HG02885 (cell line): ENCODE data around the gene CSNK1E.

Source experiments
- ATAC-seq: cut with Tn5 transposase; IDR thresholded peaks from one replicate; pipeline ENCODE4 v1.9.1; 2021; ENCODE audit warnings: mild to moderate bottlenecking; ENCODE audit not compliant: unreplicated experiment, poor library complexity

The CSNK1E gene

GRCh38 chr22:38309614-38310517 lies 7.4 kb downstream of the CSNK1E start:
- no peak for ATAC-seq

- ATAC-seq, result no peak
Measured at GRCh38 chr22:38308791-38309498, 8.3 kb downstream of the CSNK1E start.

GRCh38 chr22:38305471-38306448 lies 11.5 kb downstream of the CSNK1E start:
- ATAC-seq, result peak; percentile 66

GRCh38 chr22:38304526-38304925 lies 12.7 kb downstream of the CSNK1E start:
- ATAC-seq, result no peak

GRCh38 chr22:38303974-38304373 lies 13.3 kb downstream of the CSNK1E start:
- ATAC-seq, result no peak

- no peak for ATAC-seq
Measured at GRCh38 chr22:38302906-38303305, 14.3 kb downstream of the CSNK1E start.

- no peak for ATAC-seq
Measured at GRCh38 chr22:38300946-38301345, 16.3 kb downstream of the CSNK1E start.

GRCh38 chr22:38300197-38300945 lies 16.9 kb downstream of the CSNK1E start:
- ATAC-seq, result no peak

GRCh38 chr22:38299770-38300102 lies 17.5 kb downstream of the CSNK1E start:
- no peak for ATAC-seq

- ATAC-seq, result no peak
Measured at GRCh38 chr22:38298312-38299005, 18.8 kb downstream of the CSNK1E start.

GRCh38 chr22:38296372-38296771 lies 20.9 kb downstream of the CSNK1E start:
- ATAC-seq, result no peak

- ATAC-seq, result no peak
Measured at GRCh38 chr22:38295863-38296262, 21.4 kb downstream of the CSNK1E start.

GRCh38 chr22:38295339-38295738 lies 21.9 kb downstream of the CSNK1E start:
- no peak for ATAC-seq

GRCh38 chr22:38294193-38294592 lies 23.0 kb downstream of the CSNK1E start:
- ATAC-seq, result no peak

- ATAC-seq, result no peak
Measured at GRCh38 chr22:38292694-38293093, 24.5 kb downstream of the CSNK1E start.

GRCh38 chr22:38291201-38291777 lies 25.9 kb downstream of the CSNK1E start:
- ATAC-seq, result no peak

GRCh38 chr22:38290347-38290746 lies 26.9 kb downstream of the CSNK1E start:
- ATAC-seq, result no peak

GRCh38 chr22:38289583-38290082 lies 27.6 kb downstream of the CSNK1E start:
- no peak for ATAC-seq
